ENCODE measurements around the gene ZSWIM3.

Gene ZSWIM3

DNA sequence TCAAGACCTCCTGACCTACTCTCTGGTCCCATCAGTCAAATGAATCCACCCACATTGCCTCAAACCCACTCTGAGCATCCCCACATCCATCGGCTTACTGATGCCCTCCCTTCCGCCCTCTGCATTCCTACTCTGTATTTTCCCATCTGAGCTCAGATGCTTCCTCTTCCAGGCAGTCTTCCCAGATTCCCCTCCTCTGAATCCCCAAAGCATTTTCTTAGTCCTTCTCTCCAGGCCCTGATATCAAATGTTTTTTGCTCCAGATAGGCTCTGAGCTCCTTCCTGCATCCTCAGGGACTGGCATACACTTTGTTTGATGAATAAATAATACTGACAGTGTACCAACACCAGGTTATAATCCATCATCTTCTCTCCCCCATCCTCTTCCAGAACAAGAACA, 50.7 kb downstream of the ZSWIM3 start:
- Histone ChIP-seq H3K4me1 (ENCODE audit: control extremely low read depth in 1 of 4, control insufficient read depth in 4 of 4, insufficient read depth in 4 of 4, low read length in 3 of 4) (peaks cover 5 to 36% (median 27%) of the 10 kb centered on the region in 4 experiments), H3K27ac (ENCODE audit: insufficient read depth in 1 of 2, low read depth in 1 of 2, low read length in 2 of 2, poor library complexity in 1 of 2, severe bottlenecking in 2 of 2) (no peak overlapping the region), H3K27me3 (replicated peaks in 2 of 5; ENCODE audit: control insufficient read depth in 4 of 5, insufficient read depth in 5 of 5, low read length in 4 of 5) (no peaks in the 10 kb centered on the region), H3K4me3 (ENCODE audit: control insufficient read depth in 1 of 7, extremely low read depth in 1 of 7, insufficient read depth in 4 of 7, low read depth in 2 of 7, low read length in 6 of 7) (no peak overlapping the region), H3K9me3 (ENCODE audit: control extremely low read depth in 1 of 5, control insufficient read depth in 4 of 5, insufficient read depth in 2 of 5, low read depth in 1 of 5, low read length in 4 of 5) (no peaks in the 10 kb centered on the region), H3K36me3 (ENCODE audit: control insufficient read depth in 4 of 4, insufficient read depth in 4 of 4, low read length in 3 of 4) (peaks cover 0 to 10% (median 2%) of the 10 kb centered on the region in 4 experiments)
- POLR2A ChIA-PET, result no interaction called here
- no peak for DNase-seq
- CTCF ChIA-PET, result interaction anchor here (2.3 to 4.1 kb wide), 2 partner anchors 10 to 17 kb away, joined by 6 to 12 read pairs; partner anchors contain the start of genes CTSA and NEURL2
- WGBS (ENCODE audit: insufficient coverage), result 93% methylated on average over 2 of the region's 2 CpGs

DNA sequence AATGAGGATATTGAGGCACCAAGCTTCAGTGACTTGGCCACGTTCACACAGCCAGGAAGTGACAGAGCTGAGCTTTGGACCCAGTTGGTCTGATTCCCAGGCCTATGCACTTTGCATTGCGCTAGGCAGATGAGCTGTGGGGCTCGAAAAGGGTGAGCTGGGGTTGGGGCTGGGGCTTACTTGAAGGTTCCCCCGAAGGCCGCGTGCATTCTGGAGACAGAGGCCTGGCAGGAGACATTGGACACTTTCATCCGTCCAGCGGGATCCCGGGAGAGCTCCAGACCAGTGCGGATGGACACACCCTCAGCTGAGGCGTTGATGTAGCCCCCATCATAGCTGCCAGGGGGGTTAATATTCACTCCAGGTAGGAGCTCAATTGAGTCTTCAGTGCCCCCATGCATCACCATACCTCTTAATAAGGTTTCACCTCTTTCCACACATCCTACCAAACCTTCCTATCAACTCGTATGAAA, 52.0 kb downstream of the ZSWIM3 start:
- no peaks in the 10 kb centered on the region for H3K27me3 ChIP-seq (replicated peaks in 2 of 5; ENCODE audit: control insufficient read depth in 4 of 5, insufficient read depth in 5 of 5, low read length in 4 of 5)
- POLR2A ChIA-PET, result interaction anchor here (1.0 kb wide), 1 partner anchor 19 kb away, joined by 3 read pairs; no protein-coding TSS in a partner anchor
- WGBS (ENCODE audit: insufficient coverage), result 94% methylated on average over 12 of the region's 12 CpGs
- H3K27ac ChIP-seq (ENCODE audit: insufficient read depth in 1 of 2, low read depth in 1 of 2, low read length in 2 of 2, poor library complexity in 1 of 2, severe bottlenecking in 2 of 2), result peak overlapping the region in 1 of 2 experiments; percentile 45
- no peaks in the 10 kb centered on the region for H3K9me3 ChIP-seq (ENCODE audit: control extremely low read depth in 1 of 5, control insufficient read depth in 4 of 5, insufficient read depth in 2 of 5, low read depth in 1 of 5, low read length in 4 of 5)
- H3K4me3 ChIP-seq (ENCODE audit: control insufficient read depth in 1 of 7, extremely low read depth in 1 of 7, insufficient read depth in 4 of 7, low read depth in 2 of 7, low read length in 6 of 7), result no peak overlapping the region
- peaks cover 0 to 8% (median 2%) of the 10 kb centered on the region in 4 experiments for H3K36me3 ChIP-seq (ENCODE audit: control insufficient read depth in 4 of 4, insufficient read depth in 4 of 4, low read length in 3 of 4)
- CTCF ChIA-PET, result interaction anchor here (0.8 to 4.1 kb wide), 12 partner anchors 9 to 110 kb away, joined by 3 to 12 read pairs (median 4); partner anchors contain the start of genes CTSA and NEURL2
- H3K4me1 ChIP-seq (ENCODE audit: control extremely low read depth in 1 of 4, control insufficient read depth in 4 of 4, insufficient read depth in 4 of 4, low read length in 3 of 4), result peaks cover 8 to 38% (median 28%) of the 10 kb centered on the region in 4 experiments
- DNase-seq, result no peak

DNA sequence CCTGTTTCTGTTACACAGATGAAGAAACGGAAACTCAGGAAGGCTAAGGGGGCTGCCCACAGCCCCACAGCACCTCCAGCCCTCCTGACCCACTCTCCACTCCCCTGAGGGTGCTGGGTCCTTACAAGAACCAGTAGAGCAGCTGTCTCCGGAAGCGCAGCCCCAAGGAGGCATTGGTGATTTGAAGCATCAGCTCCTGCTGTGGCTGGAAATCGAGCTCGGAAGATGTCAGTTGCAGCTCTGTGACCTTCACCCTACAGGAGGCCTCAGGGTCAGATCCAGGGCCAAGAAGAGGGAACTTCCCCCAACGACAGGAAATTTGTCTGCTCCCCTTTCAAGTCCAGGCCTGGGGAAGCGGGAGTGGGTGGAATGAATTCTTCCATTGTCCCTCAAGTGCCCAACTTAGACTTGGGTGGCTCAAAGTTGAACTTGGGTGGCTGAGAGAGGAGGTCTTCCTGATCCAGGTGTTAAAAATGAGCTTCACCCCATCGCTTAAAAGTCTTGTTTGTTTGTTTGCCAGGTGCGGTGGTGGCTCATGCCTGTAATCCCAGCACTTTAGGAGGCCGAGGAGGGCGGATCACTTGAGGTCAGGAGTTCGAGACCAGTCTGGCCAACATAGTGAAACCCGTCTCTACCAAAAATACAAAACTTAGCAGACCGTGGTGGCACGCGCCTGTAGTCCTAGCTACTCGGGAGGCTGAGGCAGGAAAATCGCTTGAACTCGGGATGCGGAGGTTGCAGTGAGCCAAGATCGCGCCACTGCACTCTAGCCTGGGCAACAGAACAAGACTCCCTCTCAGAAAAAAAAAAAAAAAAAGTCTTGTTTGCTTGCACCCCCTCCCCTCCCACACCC, 52.6 kb downstream of the ZSWIM3 start:
- CTCF ChIA-PET, result interaction anchor here (0.8 to 4.1 kb wide), 13 partner anchors 10 to 111 kb away, joined by 3 to 12 read pairs (median 4); partner anchors contain the start of genes CTSA and NEURL2
- peak overlapping the region in 1 of 2 experiments; percentile 45 for H3K27ac ChIP-seq (ENCODE audit: insufficient read depth in 1 of 2, low read depth in 1 of 2, low read length in 2 of 2, poor library complexity in 1 of 2, severe bottlenecking in 2 of 2)
- H3K9me3 ChIP-seq (ENCODE audit: control extremely low read depth in 1 of 5, control insufficient read depth in 4 of 5, insufficient read depth in 2 of 5, low read depth in 1 of 5, low read length in 4 of 5), result no peaks in the 10 kb centered on the region
- H3K36me3 ChIP-seq (ENCODE audit: control insufficient read depth in 4 of 4, insufficient read depth in 4 of 4, low read length in 3 of 4), result peaks cover 0 to 8% (median 2%) of the 10 kb centered on the region in 4 experiments
- H3K4me1 ChIP-seq (ENCODE audit: control extremely low read depth in 1 of 4, control insufficient read depth in 4 of 4, insufficient read depth in 4 of 4, low read length in 3 of 4), result peaks cover 13 to 37% (median 31%) of the 10 kb centered on the region in 4 experiments
- no peak for DNase-seq
- POLR2A ChIA-PET, result interaction anchor here (1.0 to 1.8 kb wide), 2 partner anchors 20 to 24 kb away, joined by 3 to 17 read pairs; partner anchors contain the start of gene PCIF1
- WGBS (ENCODE audit: insufficient coverage), result 89% methylated on average over 20 of the region's 22 CpGs
- no peaks in the 10 kb centered on the region for H3K27me3 ChIP-seq (replicated peaks in 2 of 5; ENCODE audit: control insufficient read depth in 4 of 5, insufficient read depth in 5 of 5, low read length in 4 of 5)
- peak overlapping the region in 3 of 7 experiments; percentile 40 to 78 (median 60) for H3K4me3 ChIP-seq (ENCODE audit: control insufficient read depth in 1 of 7, extremely low read depth in 1 of 7, insufficient read depth in 4 of 7, low read depth in 2 of 7, low read length in 6 of 7)

DNA sequence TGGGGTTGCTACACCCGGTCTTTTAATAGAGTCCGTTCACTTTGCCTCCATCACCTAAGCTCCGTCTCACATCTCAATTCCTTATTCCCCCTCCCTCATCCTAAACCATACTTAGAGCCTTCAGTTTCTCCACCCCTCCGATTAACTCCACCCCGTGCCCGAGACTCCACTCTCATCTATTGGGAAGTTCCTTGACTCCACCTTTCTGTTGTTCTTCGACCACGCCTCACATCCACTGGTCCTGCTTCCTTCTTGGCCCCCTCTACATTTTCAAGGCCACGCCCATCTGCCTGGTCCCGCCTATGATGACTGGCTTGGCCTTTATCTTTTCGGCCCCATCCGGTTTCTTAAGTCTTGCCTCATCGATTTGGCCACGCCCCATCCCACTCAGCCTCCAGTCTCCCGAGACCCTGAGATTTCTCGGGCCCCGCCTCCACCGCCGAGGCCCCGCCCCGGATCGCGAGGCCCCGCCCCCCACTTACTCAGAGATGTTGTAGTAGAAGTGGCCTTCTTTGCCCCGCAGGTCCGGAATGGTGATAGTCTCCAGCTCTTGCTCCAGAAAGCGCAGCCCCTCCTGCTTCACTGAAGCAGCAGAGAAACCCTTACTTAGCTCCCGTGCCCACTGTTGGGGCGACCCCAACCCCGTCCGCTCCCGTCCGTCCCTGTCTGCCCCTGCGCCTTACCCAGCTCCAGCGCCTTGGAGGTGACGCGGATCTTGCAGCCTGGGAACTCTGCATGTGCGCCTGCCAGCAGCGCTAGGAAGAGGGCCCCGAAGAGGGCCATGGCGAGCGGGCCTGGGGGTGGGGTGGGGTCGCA, 53.5 kb downstream of the ZSWIM3 start:
- Histone ChIP-seq H3K4me3 (ENCODE audit: control insufficient read depth in 1 of 7, extremely low read depth in 1 of 7, insufficient read depth in 4 of 7, low read depth in 2 of 7, low read length in 6 of 7) (peak overlapping the region; percentile 37 to 79 (median 69)), H3K27ac (ENCODE audit: insufficient read depth in 1 of 2, low read depth in 1 of 2, low read length in 2 of 2, poor library complexity in 1 of 2, severe bottlenecking in 2 of 2) (peak overlapping the region; percentile 46 to 74), H3K4me1 (ENCODE audit: control extremely low read depth in 1 of 4, control insufficient read depth in 4 of 4, insufficient read depth in 4 of 4, low read length in 3 of 4) (peaks cover 13 to 40% (median 34%) of the 10 kb centered on the region in 4 experiments), H3K36me3 (ENCODE audit: control insufficient read depth in 4 of 4, insufficient read depth in 4 of 4, low read length in 3 of 4) (peaks cover 0 to 8% (median 2%) of the 10 kb centered on the region in 4 experiments), H3K9me3 (ENCODE audit: control extremely low read depth in 1 of 5, control insufficient read depth in 4 of 5, insufficient read depth in 2 of 5, low read depth in 1 of 5, low read length in 4 of 5) (no peaks in the 10 kb centered on the region), H3K27me3 (replicated peaks in 2 of 5; ENCODE audit: control insufficient read depth in 4 of 5, insufficient read depth in 5 of 5, low read length in 4 of 5) (no peaks in the 10 kb centered on the region)
- WGBS (ENCODE audit: insufficient coverage), result 2% methylated on average over 27 of the region's 43 CpGs
- ChIA-PET CTCF (interaction anchor here (0.8 to 4.1 kb wide), 9 partner anchors 10 to 112 kb away, joined by 3 to 12 read pairs (median 4); partner anchors contain the start of genes CTSA and NEURL2), POLR2A (interaction anchor here (1.0 to 1.8 kb wide), 3 partner anchors 13 to 23 kb away, joined by 3 to 17 read pairs (median 4); partner anchors contain the start of gene PCIF1)
- peak; percentile 100 for DNase-seq

DNA sequence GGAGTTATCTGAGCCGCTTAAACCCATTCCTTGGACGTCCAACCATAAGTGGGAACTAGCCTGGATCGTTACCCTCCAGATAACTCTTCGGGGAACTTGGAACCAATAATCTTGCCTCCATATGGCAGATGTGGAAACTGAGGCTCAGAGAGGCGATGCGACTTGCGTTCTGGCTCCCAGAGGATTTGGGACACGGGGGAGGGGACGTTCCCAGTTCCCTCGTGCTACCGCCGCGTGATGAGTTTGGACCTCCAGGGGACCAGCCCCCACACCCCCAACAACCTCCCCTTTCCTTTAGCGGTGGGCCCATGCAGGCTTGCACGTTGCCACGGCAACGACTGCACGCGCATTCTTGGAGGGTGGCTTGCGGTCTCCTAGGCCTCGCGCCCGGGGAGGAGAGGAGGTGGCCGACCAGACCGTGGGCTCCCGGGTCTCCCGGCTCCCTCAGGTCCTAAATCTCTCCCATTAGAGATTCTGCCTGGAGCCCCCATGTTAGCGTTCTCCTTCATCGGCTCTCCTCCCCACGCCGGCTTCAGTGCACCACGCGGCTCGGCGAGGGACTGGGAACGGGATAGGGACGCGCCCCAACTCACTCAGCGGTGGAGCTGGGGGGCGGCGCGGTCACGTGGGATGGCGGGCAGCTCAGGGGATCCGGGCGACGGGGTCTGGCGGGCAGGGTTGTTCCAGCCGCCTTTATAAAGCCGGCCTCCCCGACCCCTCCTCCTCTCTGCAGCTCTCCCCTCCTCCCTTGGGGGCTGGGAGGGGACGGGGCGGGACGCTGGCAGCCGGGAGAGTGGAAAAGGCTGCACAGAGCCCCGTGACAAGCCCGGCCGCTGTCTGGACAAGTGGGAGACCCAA, 54.3 kb downstream of the ZSWIM3 start, which contains the start of gene PLTP:
TSS of gene PLTP (minus strand) at position 670 of the 858 bp plus-strand sequence. CDS start 703 bp downstream, outside the sequence.
- 2% methylated on average over 19 of the region's 58 CpGs for WGBS (ENCODE audit: insufficient coverage)
- peak; percentile 74 to 87 (median 81) for DNase-seq
- no peaks in the 10 kb centered on the region for H3K9me3 ChIP-seq (ENCODE audit: control extremely low read depth in 1 of 5, control insufficient read depth in 4 of 5, insufficient read depth in 2 of 5, low read depth in 1 of 5, low read length in 4 of 5)
- CTCF ChIA-PET, result interaction anchor here (4.1 kb wide), 1 partner anchor 21 kb away, joined by 12 read pairs; the partner anchor contains the start of genes CTSA and NEURL2
- peak within 1 kb of the TSS; percentile 46 to 74 for H3K27ac ChIP-seq (ENCODE audit: insufficient read depth in 1 of 2, low read depth in 1 of 2, low read length in 2 of 2, poor library complexity in 1 of 2, severe bottlenecking in 2 of 2)
- peak within 1 kb of the TSS; percentile 37 to 79 (median 69) for H3K4me3 ChIP-seq (ENCODE audit: control insufficient read depth in 1 of 7, extremely low read depth in 1 of 7, insufficient read depth in 4 of 7, low read depth in 2 of 7, low read length in 6 of 7)
- H3K4me1 ChIP-seq (ENCODE audit: control extremely low read depth in 1 of 4, control insufficient read depth in 4 of 4, insufficient read depth in 4 of 4, low read length in 3 of 4), result peaks cover 13 to 40% (median 34%) of the 10 kb centered on the region in 4 experiments
- H3K27me3 ChIP-seq (replicated peaks in 2 of 5; ENCODE audit: control insufficient read depth in 4 of 5, insufficient read depth in 5 of 5, low read length in 4 of 5), result no peaks in the 10 kb centered on the region
- peaks cover 0 to 4% (median 0%) of the 10 kb centered on the region in 4 experiments for H3K36me3 ChIP-seq (ENCODE audit: control insufficient read depth in 4 of 4, insufficient read depth in 4 of 4, low read length in 3 of 4)
- POLR2A ChIA-PET, result interaction anchor here (0.6 to 1.8 kb wide), 3 partner anchors 13 to 22 kb away, joined by 3 to 17 read pairs (median 4); partner anchors contain the start of genes CTSA, NEURL2 and PCIF1

DNA sequence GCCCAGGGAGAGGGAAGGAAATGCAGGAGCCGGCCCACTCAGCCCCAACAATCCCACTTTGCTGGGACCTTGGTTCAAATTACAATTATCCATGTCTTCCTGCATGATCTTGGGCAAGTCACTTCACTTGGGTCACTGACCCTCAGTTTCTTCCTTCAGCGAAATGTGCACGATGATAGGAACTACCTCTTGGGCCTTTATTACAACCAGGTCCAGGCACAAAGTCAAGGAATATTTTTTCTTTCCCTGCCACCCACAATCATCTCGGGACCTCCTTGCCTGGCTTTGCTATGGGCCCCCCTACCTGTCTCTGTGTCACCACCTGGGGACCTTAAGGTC, 54.9 kb downstream of the ZSWIM3 start:
- Histone ChIP-seq H3K9me3 (ENCODE audit: control extremely low read depth in 1 of 5, control insufficient read depth in 4 of 5, insufficient read depth in 2 of 5, low read depth in 1 of 5, low read length in 4 of 5) (no peaks in the 10 kb centered on the region), H3K4me3 (ENCODE audit: control insufficient read depth in 1 of 7, extremely low read depth in 1 of 7, insufficient read depth in 4 of 7, low read depth in 2 of 7, low read length in 6 of 7) (peak overlapping the region; percentile 37 to 79 (median 69)), H3K27ac (ENCODE audit: insufficient read depth in 1 of 2, low read depth in 1 of 2, low read length in 2 of 2, poor library complexity in 1 of 2, severe bottlenecking in 2 of 2) (peak overlapping the region in 1 of 2 experiments; percentile 74), H3K4me1 (ENCODE audit: control extremely low read depth in 1 of 4, control insufficient read depth in 4 of 4, insufficient read depth in 4 of 4, low read length in 3 of 4) (peaks cover 13 to 40% (median 34%) of the 10 kb centered on the region in 4 experiments), H3K27me3 (replicated peaks in 2 of 5; ENCODE audit: control insufficient read depth in 4 of 5, insufficient read depth in 5 of 5, low read length in 4 of 5) (no peaks in the 10 kb centered on the region), H3K36me3 (ENCODE audit: control insufficient read depth in 4 of 4, insufficient read depth in 4 of 4, low read length in 3 of 4) (peaks cover 0 to 2% (median 0%) of the 10 kb centered on the region in 4 experiments)
- DNase-seq, result no peak
- 51% methylated on average over 3 of the region's 4 CpGs for WGBS (ENCODE audit: insufficient coverage)
- CTCF ChIA-PET, result no interaction called here
- POLR2A ChIA-PET, result interaction anchor here (0.6 kb wide), 1 partner anchor 21 kb away, joined by 3 read pairs; the partner anchor contains the start of genes CTSA and NEURL2

Data from common myeloid progenitor, CD34-positive (primary cell).